HEK293 (cell line): Measurements from ENCODE around the gene MARK2.
A peak's percentile ranks its signal among the peaks of the same experiment; 100 is the strongest.

Experiments
- SCRT1 ChIP-seq: fragments of 450-650 bp; formaldehyde crosslinking; IDR thresholded peaks from 2 replicates; pipeline ENCODE4 v1.5.1; 2016; ENCODE audit warnings: missing biosample characterization, missing genetic modification characterization, borderline replicate concordance
- YY1 ChIP-seq: fragments of 450-650 bp; formaldehyde crosslinking; IDR thresholded peaks from 2 replicates; pipeline ENCODE4 v1.5.1; 2018; ENCODE audit warnings: missing biosample characterization, missing genetic modification characterization
- ZBTB26 ChIP-seq: fragments of 450-650 bp; formaldehyde crosslinking; optimal IDR thresholded peaks from 2 replicates; pipeline ENCODE3; 2016; ENCODE audit warnings: missing biosample characterization, mild to moderate bottlenecking, missing genetic modification characterization
- ZEB2 ChIP-seq: fragments of 450-650 bp; formaldehyde crosslinking; IDR thresholded peaks from 2 replicates; pipeline ENCODE4 v1.5.1; 2016; ENCODE audit warnings: missing biosample characterization, missing genetic modification characterization
- ZFP69B ChIP-seq: fragments of 450-650 bp; formaldehyde crosslinking; IDR thresholded peaks from 2 replicates; pipeline ENCODE4 v1.5.1; 2016; ENCODE audit warnings: missing biosample characterization, missing genetic modification characterization
- ZNF10 ChIP-seq: fragments of 450-650 bp; formaldehyde crosslinking; IDR thresholded peaks from 2 replicates; pipeline ENCODE4 v1.5.1; 2017; ENCODE audit warnings: missing biosample characterization, missing genetic modification characterization
- ZNF148 ChIP-seq: fragments of 450-650 bp; formaldehyde crosslinking; IDR thresholded peaks from 2 replicates; pipeline ENCODE4 v1.5.0; 2017; ENCODE audit warnings: missing biosample characterization, missing genetic modification characterization, borderline replicate concordance
- ZNF155 ChIP-seq: fragments of 450-650 bp; formaldehyde crosslinking; IDR thresholded peaks from 2 replicates; pipeline ENCODE4 v1.5.1; 2016; ENCODE audit warnings: missing biosample characterization, missing genetic modification characterization
- ZNF221 ChIP-seq: fragments of 450-650 bp; formaldehyde crosslinking; IDR thresholded peaks from 2 replicates; pipeline ENCODE4 v1.5.1; 2017; ENCODE audit warnings: missing biosample characterization, missing genetic modification characterization, borderline replicate concordance
- ZNF266 ChIP-seq: fragments of 450-650 bp; formaldehyde crosslinking; IDR thresholded peaks from 2 replicates; pipeline ENCODE4 v1.5.1; 2016; ENCODE audit warnings: missing biosample characterization, missing genetic modification characterization, low read depth
- ZNF280D ChIP-seq: fragments of 450-650 bp; formaldehyde crosslinking; IDR thresholded peaks from 2 replicates; pipeline ENCODE4 v1.5.1; 2016; ENCODE audit warnings: missing biosample characterization, missing genetic modification characterization
- ZNF473 ChIP-seq: fragments of 450-650 bp; formaldehyde crosslinking; IDR thresholded peaks from 2 replicates; pipeline ENCODE4 v1.5.1; 2017; ENCODE audit warnings: missing biosample characterization, missing genetic modification characterization
- ZNF488 ChIP-seq: fragments of 450-650 bp; formaldehyde crosslinking; IDR thresholded peaks from 2 replicates; pipeline ENCODE4 v1.5.1; 2016; ENCODE audit warnings: missing biosample characterization, missing genetic modification characterization
- ZNF513 ChIP-seq: fragments of 450-650 bp; IDR thresholded peaks from 2 replicates; pipeline ENCODE4 v1.5.1; 2018; ENCODE audit warnings: missing biosample characterization, missing genetic modification characterization
- ZNF549 ChIP-seq: fragments of 450-650 bp; IDR thresholded peaks from 2 replicates; pipeline ENCODE4 v1.5.1; 2018; ENCODE audit warnings: missing biosample characterization, missing genetic modification characterization, mild to moderate bottlenecking, inconsistent platforms, moderate library complexity
- ZNF704 ChIP-seq: fragments of 450-650 bp; formaldehyde crosslinking; IDR thresholded peaks from 2 replicates; pipeline ENCODE4 v1.5.1; 2016; ENCODE audit warnings: missing biosample characterization, missing genetic modification characterization
- ZNF792 ChIP-seq: fragments of 450-650 bp; formaldehyde crosslinking; IDR thresholded peaks from 2 replicates; pipeline ENCODE4 v1.5.1; 2016; ENCODE audit warnings: missing biosample characterization, missing genetic modification characterization
- ZNF837 ChIP-seq: fragments of 450-650 bp; formaldehyde crosslinking; IDR thresholded peaks from 2 replicates; pipeline ENCODE4 v1.5.1; 2016; ENCODE audit warnings: missing biosample characterization, missing genetic modification characterization
- TF ChIP-seq, protein P1 (sequence below): fragments of 450-650 bp; formaldehyde crosslinking; IDR thresholded peaks from 2 replicates; pipeline ENCODE4 v1.5.1; 2016; ENCODE audit warnings: missing biosample characterization, missing genetic modification characterization, borderline replicate concordance
- TF ChIP-seq, protein P2 (sequence below): fragments of 450-650 bp; formaldehyde crosslinking; IDR thresholded peaks from 2 replicates; pipeline ENCODE4 v1.5.1; 2016; ENCODE audit warnings: missing biosample characterization, missing genetic modification characterization
- TF ChIP-seq, protein P3 (sequence below): fragments of 450-650 bp; formaldehyde crosslinking; IDR thresholded peaks from 2 replicates; pipeline ENCODE4 v1.5.1; 2016; ENCODE audit warnings: missing biosample characterization, missing genetic modification characterization

MARK2 gene

GRCh38 chr11:63837027-63837688, 1.8 kb upstream of the MARK2 start (continued):
- TF ChIP-seq, protein P1, sequence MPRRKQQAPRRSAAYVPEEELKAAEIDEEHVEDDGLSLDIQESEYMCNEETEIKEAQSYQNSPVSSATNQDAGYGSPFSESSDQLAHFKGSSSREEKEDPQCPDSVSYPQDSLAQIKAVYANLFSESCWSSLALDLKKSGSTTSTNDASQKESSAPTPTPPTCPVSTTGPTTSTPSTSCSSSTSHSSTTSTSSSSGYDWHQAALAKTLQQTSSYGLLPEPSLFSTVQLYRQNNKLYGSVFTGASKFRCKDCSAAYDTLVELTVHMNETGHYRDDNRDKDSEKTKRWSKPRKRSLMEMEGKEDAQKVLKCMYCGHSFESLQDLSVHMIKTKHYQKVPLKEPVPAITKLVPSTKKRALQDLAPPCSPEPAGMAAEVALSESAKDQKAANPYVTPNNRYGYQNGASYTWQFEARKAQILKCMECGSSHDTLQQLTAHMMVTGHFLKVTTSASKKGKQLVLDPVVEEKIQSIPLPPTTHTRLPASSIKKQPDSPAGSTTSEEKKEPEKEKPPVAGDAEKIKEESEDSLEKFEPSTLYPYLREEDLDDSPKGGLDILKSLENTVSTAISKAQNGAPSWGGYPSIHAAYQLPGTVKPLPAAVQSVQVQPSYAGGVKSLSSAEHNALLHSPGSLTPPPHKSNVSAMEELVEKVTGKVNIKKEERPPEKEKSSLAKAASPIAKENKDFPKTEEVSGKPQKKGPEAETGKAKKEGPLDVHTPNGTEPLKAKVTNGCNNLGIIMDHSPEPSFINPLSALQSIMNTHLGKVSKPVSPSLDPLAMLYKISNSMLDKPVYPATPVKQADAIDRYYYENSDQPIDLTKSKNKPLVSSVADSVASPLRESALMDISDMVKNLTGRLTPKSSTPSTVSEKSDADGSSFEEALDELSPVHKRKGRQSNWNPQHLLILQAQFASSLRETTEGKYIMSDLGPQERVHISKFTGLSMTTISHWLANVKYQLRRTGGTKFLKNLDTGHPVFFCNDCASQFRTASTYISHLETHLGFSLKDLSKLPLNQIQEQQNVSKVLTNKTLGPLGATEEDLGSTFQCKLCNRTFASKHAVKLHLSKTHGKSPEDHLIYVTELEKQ (tag by site-specific recombination), result no peak
- TF ChIP-seq, protein P2, sequence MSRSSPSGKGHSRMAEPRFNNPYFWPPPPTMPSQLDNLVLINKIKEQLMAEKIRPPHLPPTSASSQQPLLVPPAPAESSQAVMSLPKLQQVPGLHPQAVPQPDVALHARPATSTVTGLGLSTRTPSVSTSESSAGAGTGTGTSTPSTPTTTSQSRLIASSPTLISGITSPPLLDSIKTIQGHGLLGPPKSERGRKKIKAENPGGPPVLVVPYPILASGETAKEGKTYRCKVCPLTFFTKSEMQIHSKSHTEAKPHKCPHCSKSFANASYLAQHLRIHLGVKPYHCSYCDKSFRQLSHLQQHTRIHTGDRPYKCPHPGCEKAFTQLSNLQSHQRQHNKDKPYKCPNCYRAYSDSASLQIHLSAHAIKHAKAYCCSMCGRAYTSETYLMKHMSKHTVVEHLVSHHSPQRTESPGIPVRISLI (tag by site-specific recombination), result no peak
- TF ChIP-seq ZNF266 (no peak), ZBTB26 (no peak), ZNF221 (tag by site-specific recombination) (no peak), ZNF10 (tag by site-specific recombination) (peak; percentile 57; the same call in 1 of the 2 replicates), ZNF280D (tag by site-specific recombination) (no peak), ZNF488 (tag by site-specific recombination) (no peak), ZNF704 (tag by site-specific recombination) (no peak), ZNF792 (tag by site-specific recombination) (no peak), ZNF155 (no peak), ZNF148 (tag by site-specific recombination) (no peak), ZEB2 (tag by site-specific recombination) (peak; percentile 41; the same call in 1 of the 2 replicates), ZFP69B (tag by site-specific recombination) (no peak), SCRT1 (tag by site-specific recombination) (peak; percentile 78), ZNF473 (no peak), ZNF513 (tag by site-specific recombination) (peak; percentile 60; the same call in 1 of the 2 replicates), ZNF549 (tag by site-specific recombination) (no peak), ZNF837 (tag by site-specific recombination) (no peak), YY1 (tag by site-specific recombination) (no peak)
- TF ChIP-seq, protein P3, sequence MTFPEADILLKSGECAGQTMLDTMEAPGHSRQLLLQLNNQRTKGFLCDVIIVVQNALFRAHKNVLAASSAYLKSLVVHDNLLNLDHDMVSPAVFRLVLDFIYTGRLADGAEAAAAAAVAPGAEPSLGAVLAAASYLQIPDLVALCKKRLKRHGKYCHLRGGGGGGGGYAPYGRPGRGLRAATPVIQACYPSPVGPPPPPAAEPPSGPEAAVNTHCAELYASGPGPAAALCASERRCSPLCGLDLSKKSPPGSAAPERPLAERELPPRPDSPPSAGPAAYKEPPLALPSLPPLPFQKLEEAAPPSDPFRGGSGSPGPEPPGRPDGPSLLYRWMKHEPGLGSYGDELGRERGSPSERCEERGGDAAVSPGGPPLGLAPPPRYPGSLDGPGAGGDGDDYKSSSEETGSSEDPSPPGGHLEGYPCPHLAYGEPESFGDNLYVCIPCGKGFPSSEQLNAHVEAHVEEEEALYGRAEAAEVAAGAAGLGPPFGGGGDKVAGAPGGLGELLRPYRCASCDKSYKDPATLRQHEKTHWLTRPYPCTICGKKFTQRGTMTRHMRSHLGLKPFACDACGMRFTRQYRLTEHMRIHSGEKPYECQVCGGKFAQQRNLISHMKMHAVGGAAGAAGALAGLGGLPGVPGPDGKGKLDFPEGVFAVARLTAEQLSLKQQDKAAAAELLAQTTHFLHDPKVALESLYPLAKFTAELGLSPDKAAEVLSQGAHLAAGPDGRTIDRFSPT (tag by site-specific recombination), result no peak
